Measurements from ENCODE around the gene ANAPC15. TPM values are rescaled to one million over a fixed set of nuclear protein-coding genes. Genes with fewer than 3 reads are reported as not detected.

The ANAPC15 gene
- total and polyA plus RNA-seq, 7 experiments from 2014 or later = 43.0 to 113 (median 50.1) TPM

DNA sequence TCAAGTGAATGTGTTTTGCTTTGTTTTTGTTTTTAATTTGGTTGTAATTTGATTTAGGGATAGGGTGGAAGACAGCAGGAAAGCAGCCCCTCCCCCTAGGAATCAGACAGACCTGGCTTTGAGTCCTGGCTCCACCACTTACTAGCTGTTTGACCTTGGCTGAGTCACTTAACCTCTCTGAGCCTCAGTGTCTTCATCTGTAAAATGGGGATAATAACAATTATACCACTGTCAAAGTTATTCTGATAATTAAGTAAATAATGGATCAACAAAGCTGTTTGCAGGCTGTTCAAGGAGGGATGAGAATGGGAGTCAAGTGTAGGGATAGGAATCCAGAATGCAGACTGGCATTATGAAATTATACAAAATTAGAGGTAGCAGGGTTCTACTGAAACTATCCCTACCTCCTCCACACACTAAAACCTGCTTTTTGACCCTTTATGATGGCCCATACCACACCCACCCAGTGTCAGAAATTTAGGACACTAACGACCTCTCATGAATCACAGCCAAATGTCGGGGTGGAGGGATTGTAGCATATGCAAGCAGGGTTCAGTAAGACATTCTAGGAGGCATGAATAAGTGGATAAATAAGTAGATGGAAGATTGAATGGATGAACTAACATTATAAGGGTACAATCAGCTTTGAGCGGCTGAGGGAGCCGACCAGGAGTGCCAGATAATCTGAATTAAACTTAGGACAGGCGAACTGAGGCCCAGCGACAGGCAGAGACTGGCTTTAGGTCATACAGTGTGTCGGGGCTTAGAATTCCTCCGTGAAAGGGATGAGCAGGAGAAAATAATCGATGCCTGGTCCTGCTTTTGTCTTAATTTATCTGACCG is 974 bp downstream of the ANAPC15 start:
- H3K4me3 Mint-ChIP-seq = peak overlapping the region; percentile 73 to 100 (median 96)
- DNase-seq = no peak
- no peaks in the 10 kb centered on the region for H3K27me3 ChIP-seq (ENCODE audit: control insufficient read depth in 2 of 2, insufficient read depth in 2 of 2, low read length in 2 of 2)
- H3K4me1 ChIP-seq (ENCODE audit: control insufficient read depth in 2 of 2, insufficient read depth in 2 of 2, low read length in 2 of 2) = peaks cover 12 to 14% of the 10 kb centered on the region in 2 donors
- peaks cover 0 to 21% (median 4%) of the 10 kb centered on the region in 3 experiments for H3K36me3 ChIP-seq (ENCODE audit: control insufficient read depth in 2 of 3, insufficient read depth in 3 of 3, low read length in 3 of 3)
- ATAC-seq = no peak
- ChIA-PET CTCF (interaction anchor here (2.2 kb wide), 1 partner anchor 21 kb away, joined by 4 read pairs; no protein-coding TSS in a partner anchor), POLR2A (interaction anchor here (1.0 to 3.5 kb wide), 12 partner anchors 9 to 183 kb away, joined by 3 to 69 read pairs (median 9); partner anchors contain the start of genes LAMTOR1, RNF121 and XNDC1N)
- peak overlapping the region; percentile 85 for H3K4me3 ChIP-seq (ENCODE audit: low read length)
- peaks cover 12 to 29% (median 25%) of the 10 kb centered on the region in 7 donors for H3K4me1 Mint-ChIP-seq
- peaks cover 4 to 18% (median 7%) of the 10 kb centered on the region in 5 donors for H3K36me3 Mint-ChIP-seq
- intact Hi-C loops (cut with micrococcal nuclease) = loop anchor here (1.0 to 10.0 kb wide), 11 partner anchors 8 to 1907 kb away; partner anchors contain the start of genes CLPB (in 2 of the 2), LAMTOR1 (in 2 of the 2), LRRC51 (in 2 of the 2) and NUMA1 (in 2 of the 2)
- H3K9me3 Mint-ChIP-seq = peaks cover 0 to 3% (median 0%) of the 10 kb centered on the region in 11 donors
- H3K27ac ChIP-seq (ENCODE audit: low read depth, low read length) = peak overlapping the region; percentile 92
- peak overlapping the region; percentile 97 to 100 (median 98) for H3K27ac Mint-ChIP-seq
- no peaks in the 10 kb centered on the region for H3K9me3 ChIP-seq (ENCODE audit: control insufficient read depth in 2 of 3, low read length in 3 of 3)
- peaks cover 0 to 2% (median 0%) of the 10 kb centered on the region in 5 donors for H3K27me3 Mint-ChIP-seq

DNA sequence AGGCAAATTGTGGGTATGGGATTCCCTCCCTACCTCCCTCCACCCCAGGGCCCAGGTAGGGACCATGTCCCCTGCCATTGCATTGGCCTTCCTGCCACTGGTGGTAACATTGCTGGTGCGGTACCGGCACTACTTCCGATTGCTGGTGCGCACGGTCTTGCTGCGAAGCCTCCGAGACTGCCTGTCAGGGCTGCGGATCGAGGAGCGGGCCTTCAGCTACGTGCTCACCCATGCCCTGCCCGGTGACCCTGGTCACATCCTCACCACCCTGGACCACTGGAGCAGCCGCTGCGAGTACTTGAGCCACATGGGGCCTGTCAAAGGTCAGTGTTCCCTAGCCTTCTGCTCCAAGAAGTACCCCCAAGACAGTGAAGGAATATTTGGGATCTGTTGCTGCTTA is 6.6 kb downstream of the ANAPC15 start, which contains the start of gene TOMT:
TOMT (plus strand) TSS at position 37 of the 400 bp plus-strand sequence; CDS start at position 65, 28 bp downstream.
- H3K4me3 Mint-ChIP-seq = peak within 1 kb of the TSS in 2 of 10 donors; percentile 8 to 82
- no peak for ATAC-seq
- intact Hi-C loops (cut with micrococcal nuclease) = no loop called here

DNA sequence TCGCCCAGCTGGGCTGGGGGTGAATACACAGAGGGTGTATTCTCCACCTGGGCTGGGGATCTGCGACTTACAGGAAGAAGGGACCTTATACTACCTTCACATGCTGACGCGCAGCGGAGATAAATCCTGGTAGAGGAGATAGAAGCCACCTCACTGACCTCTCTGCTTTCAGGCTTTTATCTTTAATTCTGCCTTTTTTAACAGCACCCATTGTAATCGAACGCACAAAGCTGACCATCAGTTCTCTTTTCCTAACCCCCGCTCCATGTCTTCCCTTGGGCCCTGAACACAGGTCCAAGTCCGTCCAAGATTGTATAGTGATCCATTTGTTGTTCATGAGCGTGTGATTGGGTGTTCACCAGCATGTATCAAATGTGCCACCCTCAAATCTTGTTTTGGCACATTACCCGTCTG is 8.7 kb downstream of the ANAPC15 start:
- H3K4me3 ChIP-seq (ENCODE audit: low read length) = peak overlapping the region; percentile 54
- H3K9me3 ChIP-seq (ENCODE audit: control insufficient read depth in 2 of 3, low read length in 3 of 3) = no peaks in the 10 kb centered on the region
- Mint-ChIP-seq H3K9me3 (no peaks in the 10 kb centered on the region), H3K27me3 (no peaks in the 10 kb centered on the region), H3K4me1 (peaks cover 37 to 49% (median 44%) of the 10 kb centered on the region in 7 donors), H3K36me3 (peaks cover 0 to 19% (median 4%) of the 10 kb centered on the region in 5 donors), H3K4me3 (peak overlapping the region; percentile 66 to 97 (median 86)), H3K27ac (peak overlapping the region; percentile 83 to 98 (median 94))
- DNase-seq (no peak), ATAC-seq (no peak)
- intact Hi-C loops (cut with micrococcal nuclease) = loop anchor here (1.0 to 2.0 kb wide), 6 partner anchors 9 to 331 kb away; partner anchors contain the start of genes ANAPC15 (in 2 of the 2), LRRC51 (in 2 of the 2), NUMA1 (in 2 of the 2) and CLPB (in 1 of the 2)
- H3K4me1 ChIP-seq (ENCODE audit: control insufficient read depth in 2 of 2, insufficient read depth in 2 of 2, low read length in 2 of 2) = peaks cover 20% of the 10 kb centered on the region in 2 donors
- ChIA-PET POLR2A (interaction anchor here (0.8 to 5.3 kb wide), 4 partner anchors 9 to 80 kb away, joined by 3 to 55 read pairs (median 22); partner anchors contain the start of gene ANAPC15), CTCF (no interaction called here)
- no peaks in the 10 kb centered on the region for H3K27me3 ChIP-seq (ENCODE audit: control insufficient read depth in 2 of 2, insufficient read depth in 2 of 2, low read length in 2 of 2)
- H3K36me3 ChIP-seq (ENCODE audit: control insufficient read depth in 2 of 3, insufficient read depth in 3 of 3, low read length in 3 of 3) = peaks cover 0 to 28% (median 3%) of the 10 kb centered on the region in 3 experiments
- H3K27ac ChIP-seq (ENCODE audit: low read depth, low read length) = peak overlapping the region; percentile 93

More for the DNA sequence above, 6.6 kb downstream of the ANAPC15 start, which contains the start of gene TOMT:
- CTCF ChIA-PET = interaction anchor here (0.6 kb wide), 1 partner anchor 61 kb away, joined by 3 read pairs; no protein-coding TSS in a partner anchor
- H3K36me3 Mint-ChIP-seq = peaks cover 4 to 22% (median 9%) of the 10 kb centered on the region in 5 donors
- H3K4me3 ChIP-seq (ENCODE audit: low read length) = no peak within 1 kb of the TSS
- DNase-seq = no peak
- H3K27me3 Mint-ChIP-seq = no peaks in the 10 kb centered on the region
- no peaks in the 10 kb centered on the region for H3K9me3 ChIP-seq (ENCODE audit: control insufficient read depth in 2 of 3, low read length in 3 of 3)
- POLR2A ChIA-PET = interaction anchor here (0.6 to 1.2 kb wide), 4 partner anchors 19 to 65 kb away, joined by 3 to 7 read pairs (median 4); no protein-coding TSS in a partner anchor
- peaks cover 20% of the 10 kb centered on the region in 2 donors for H3K4me1 ChIP-seq (ENCODE audit: control insufficient read depth in 2 of 2, insufficient read depth in 2 of 2, low read length in 2 of 2)
- peaks cover 0 to 24% (median 4%) of the 10 kb centered on the region in 3 experiments for H3K36me3 ChIP-seq (ENCODE audit: control insufficient read depth in 2 of 3, insufficient read depth in 3 of 3, low read length in 3 of 3)
- peak within 1 kb of the TSS; percentile 1 to 98 (median 88) for H3K27ac Mint-ChIP-seq
- H3K9me3 Mint-ChIP-seq = no peaks in the 10 kb centered on the region
- H3K27ac ChIP-seq (ENCODE audit: low read depth, low read length) = no peak within 1 kb of the TSS
- H3K27me3 ChIP-seq (ENCODE audit: control insufficient read depth in 2 of 2, insufficient read depth in 2 of 2, low read length in 2 of 2) = no peaks in the 10 kb centered on the region
- H3K4me1 Mint-ChIP-seq = peaks cover 31 to 42% (median 35%) of the 10 kb centered on the region in 7 donors

DNA sequence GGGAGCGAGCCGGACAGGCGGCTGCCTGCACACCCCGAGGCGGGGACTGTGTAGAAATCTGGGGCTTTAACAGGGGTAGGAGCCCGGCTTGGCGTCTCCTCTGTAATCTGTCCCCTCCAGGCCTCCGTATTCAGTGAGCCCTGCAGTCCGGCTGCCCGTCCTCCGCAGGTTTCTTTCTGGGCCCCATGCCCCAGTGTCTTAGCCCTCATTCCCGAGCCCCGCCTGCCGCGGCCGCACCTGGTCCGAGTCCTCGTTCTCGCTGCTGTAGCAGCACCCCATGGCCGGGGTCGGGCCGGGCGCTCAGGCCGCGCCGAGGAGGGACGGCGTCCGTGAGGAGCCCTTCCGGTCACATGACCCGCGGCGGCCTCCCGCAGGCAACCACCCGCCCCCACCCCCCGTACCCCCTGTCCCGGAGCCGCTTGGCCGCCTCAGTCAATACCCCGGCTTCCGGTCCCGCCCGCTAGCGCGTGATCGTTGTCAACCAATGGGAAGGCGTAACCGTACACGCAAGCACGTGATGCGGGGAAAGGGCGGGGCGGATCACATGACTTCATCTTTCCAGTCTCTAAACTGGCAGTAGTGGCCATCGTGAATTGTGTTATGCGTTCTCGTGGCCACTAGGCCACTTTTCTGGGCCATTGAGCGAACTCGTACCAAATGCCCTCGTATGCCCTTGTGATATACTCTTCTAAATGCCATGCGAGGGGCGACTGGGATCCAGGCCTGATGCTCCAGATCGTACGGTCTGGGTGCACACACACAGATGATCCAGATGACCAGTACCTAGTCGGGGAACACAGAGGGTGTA is 9.3 kb downstream of the ANAPC15 start, which contains the start of gene LAMTOR1:
LAMTOR1 (minus strand) TSS at position 352 of the 808 bp plus-strand sequence; CDS start at position 279, 73 bp downstream.
- Mint-ChIP-seq H3K27me3 (no peaks in the 10 kb centered on the region), H3K4me1 (peaks cover 37 to 49% (median 44%) of the 10 kb centered on the region in 7 donors), H3K27ac (peak within 1 kb of the TSS; percentile 83 to 98 (median 94)), H3K4me3 (peak within 1 kb of the TSS; percentile 66 to 97 (median 86)), H3K36me3 (peaks cover 0 to 19% (median 4%) of the 10 kb centered on the region in 5 donors), H3K9me3 (no peaks in the 10 kb centered on the region)
- DNase-seq (peak; percentile 87 to 98 (median 95)), ATAC-seq (peak; percentile 98)
- intact Hi-C loops (cut with micrococcal nuclease) = loop anchor here (1.0 to 2.0 kb wide), 6 partner anchors 9 to 332 kb away; partner anchors contain the start of genes ANAPC15 (in 2 of the 2), LRRC51 (in 2 of the 2), NUMA1 (in 2 of the 2) and CLPB (in 1 of the 2)
- H3K4me1 ChIP-seq (ENCODE audit: control insufficient read depth in 2 of 2, insufficient read depth in 2 of 2, low read length in 2 of 2) = peaks cover 20% of the 10 kb centered on the region in 2 donors
- peaks cover 0 to 28% (median 6%) of the 10 kb centered on the region in 3 experiments for H3K36me3 ChIP-seq (ENCODE audit: control insufficient read depth in 2 of 3, insufficient read depth in 3 of 3, low read length in 3 of 3)
- ChIA-PET CTCF (interaction anchor here (0.9 to 2.5 kb wide), 3 partner anchors 12 to 78 kb away, joined by 3 to 11 read pairs (median 4); no protein-coding TSS in a partner anchor), POLR2A (interaction anchor here (0.8 to 5.3 kb wide), 8 partner anchors 9 to 120 kb away, joined by 3 to 55 read pairs (median 5); partner anchors contain the start of gene ANAPC15)
- H3K4me3 ChIP-seq (ENCODE audit: low read length) = peak within 1 kb of the TSS; percentile 54
- no peaks in the 10 kb centered on the region for H3K9me3 ChIP-seq (ENCODE audit: control insufficient read depth in 2 of 3, low read length in 3 of 3)
- H3K27ac ChIP-seq (ENCODE audit: low read depth, low read length) = peak within 1 kb of the TSS; percentile 93
- no peaks in the 10 kb centered on the region for H3K27me3 ChIP-seq (ENCODE audit: control insufficient read depth in 2 of 2, insufficient read depth in 2 of 2, low read length in 2 of 2)

DNA sequence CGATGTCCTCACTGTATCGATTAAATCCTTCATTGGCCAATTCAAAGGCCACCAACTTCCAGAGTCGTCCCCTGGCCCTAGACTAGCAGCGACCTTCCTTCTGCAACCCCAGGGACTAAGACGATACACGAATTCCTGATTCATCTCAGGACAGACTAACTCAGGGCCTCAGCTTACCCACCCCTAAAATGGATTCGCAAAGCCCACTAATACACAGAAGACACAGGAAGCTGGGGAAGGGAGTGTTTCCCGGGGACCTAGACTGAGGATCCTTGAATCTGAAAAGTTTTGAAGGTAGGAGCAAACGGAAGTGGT is 9.9 kb downstream of the ANAPC15 start:
- Histone ChIP-seq H3K4me3 (ENCODE audit: low read length) (peak overlapping the region; percentile 54), H3K9me3 (ENCODE audit: control insufficient read depth in 2 of 3, low read length in 3 of 3) (no peaks in the 10 kb centered on the region), H3K36me3 (ENCODE audit: control insufficient read depth in 2 of 3, insufficient read depth in 3 of 3, low read length in 3 of 3) (peaks cover 0 to 31% (median 6%) of the 10 kb centered on the region in 3 experiments), H3K4me1 (ENCODE audit: control insufficient read depth in 2 of 2, insufficient read depth in 2 of 2, low read length in 2 of 2) (peaks cover 20% of the 10 kb centered on the region in 2 donors), H3K27me3 (ENCODE audit: control insufficient read depth in 2 of 2, insufficient read depth in 2 of 2, low read length in 2 of 2) (no peaks in the 10 kb centered on the region), H3K27ac (ENCODE audit: low read depth, low read length) (peak overlapping the region; percentile 93)
- ATAC-seq = no peak
- POLR2A ChIA-PET = interaction anchor here (0.9 to 5.3 kb wide), 7 partner anchors 10 to 120 kb away, joined by 4 to 55 read pairs (median 8); partner anchors contain the start of gene ANAPC15
- H3K27ac Mint-ChIP-seq = peak overlapping the region; percentile 83 to 98 (median 94)
- peaks cover 4 to 22% (median 5%) of the 10 kb centered on the region in 5 donors for H3K36me3 Mint-ChIP-seq
- no peaks in the 10 kb centered on the region for H3K27me3 Mint-ChIP-seq
- CTCF ChIA-PET = interaction anchor here (0.9 to 2.9 kb wide), 4 partner anchors 11 to 77 kb away, joined by 3 to 11 read pairs (median 6); no protein-coding TSS in a partner anchor
- H3K9me3 Mint-ChIP-seq = no peaks in the 10 kb centered on the region
- peak overlapping the region; percentile 66 to 97 (median 86) for H3K4me3 Mint-ChIP-seq
- DNase-seq = no peak
- intact Hi-C loops (cut with micrococcal nuclease) = loop anchor here in 1 of 2 donors (2.0 kb wide), 3 partner anchors 120 to 332 kb away; partner anchors contain the start of genes CLPB, RNF121 and XNDC1N
- H3K4me1 Mint-ChIP-seq = peaks cover 41 to 49% (median 44%) of the 10 kb centered on the region in 7 donors
